HCT116 (cell line): ENCODE results near the gene NOD1. TPM values are rescaled to one million over a fixed set of nuclear protein-coding genes. Genes with fewer than 3 reads are reported as not detected.

Source experiments
- total RNA-seq: library from RNA; stranded (reverse); gene quantifications from one replicate; pipeline ENCODE4 v1.2.1, GENCODE V29; 2021; ENCODE audit not compliant: unreplicated experiment

NOD1 gene
- total RNA-seq, 1 experiment from 2014 or later = 5.9 TPM

Other genes with a start within 250 kb of the NOD1 start
- gene ZNRF2, start 194.2 kb downstream of the NOD1 start, total RNA-seq = 10.2 TPM
- 60.6 TPM for gene GGCT, start 26.0 kb upstream of the NOD1 start, total RNA-seq
- gene GARS1, start 116.1 kb upstream of the NOD1 start, total RNA-seq = 329 TPM
- gene CRHR2, start 203.7 kb upstream of the NOD1 start, total RNA-seq = not detected